GM21723 (cell line): ENCODE measurements around the gene CDKN1A.
"Not testable (repeated sequence)": the region's sequence is repeated elsewhere in the genome, so short reads cannot be mapped to it uniquely, and the experiment has no call there.

ENCODE experiments used
- ATAC-seq: cut with Tn5 transposase; IDR thresholded peaks from one replicate; pipeline ENCODE4 v1.9.1; 2021; ENCODE audit warnings: mild to moderate bottlenecking, moderate library complexity; ENCODE audit not compliant: unreplicated experiment

CDKN1A gene

GRCh38 chr6:36717871-36718540 lies 39.5 kb downstream of the CDKN1A start:
- ATAC-seq: no peak

- no peak for ATAC-seq
Measured at GRCh38 chr6:36718560-36718959, 40.0 kb downstream of the CDKN1A start.

- ATAC-seq: no peak
Measured at GRCh38 chr6:36719126-36719525, 40.6 kb downstream of the CDKN1A start.

GRCh38 chr6:36720251-36721141 lies 42.0 kb downstream of the CDKN1A start:
- ATAC-seq: no peak

GRCh38 chr6:36721369-36722140 lies 43.0 kb downstream of the CDKN1A start:
- no peak for ATAC-seq

GRCh38 chr6:36722365-36722764 lies 43.9 kb downstream of the CDKN1A start:
- no peak for ATAC-seq

GRCh38 chr6:36722879-36723278 lies 44.4 kb downstream of the CDKN1A start:
- ATAC-seq: no peak

GRCh38 chr6:36723992-36724391 lies 45.5 kb downstream of the CDKN1A start:
- ATAC-seq: not testable (repeated sequence)

- ATAC-seq: no peak
Measured at GRCh38 chr6:36724514-36725390, 46.2 kb downstream of the CDKN1A start.

GRCh38 chr6:36725581-36725980 lies 47.1 kb downstream of the CDKN1A start:
- ATAC-seq: no peak

- ATAC-seq: no peak
Measured at GRCh38 chr6:36727505-36728021, 49.0 kb downstream of the CDKN1A start.

- ATAC-seq: no peak
Measured at GRCh38 chr6:36728289-36729160, 50.0 kb downstream of the CDKN1A start.

GRCh38 chr6:36729161-36729524 lies 50.6 kb downstream of the CDKN1A start:
- no peak for ATAC-seq

GRCh38 chr6:36730424-36731380 lies 52.2 kb downstream of the CDKN1A start:
- ATAC-seq: no peak

GRCh38 chr6:36731622-36732310 lies 53.3 kb downstream of the CDKN1A start:
- no peak for ATAC-seq

- ATAC-seq: no peak
Measured at GRCh38 chr6:36733300-36733699, 54.8 kb downstream of the CDKN1A start.

- no peak for ATAC-seq
Measured at GRCh38 chr6:36734486-36735060, 56.1 kb downstream of the CDKN1A start.
